GM23248 (cell line): Measurements from ENCODE around the gene KCND3.

ENCODE experiments used
- EZH2 ChIP-seq: fragments of 200-600 bp; sonication (generic); IDR thresholded peaks from 2 replicates; pipeline ENCODE4 v1.6.1; 2018; ENCODE audit warnings: antibody characterized with exemption, mild to moderate bottlenecking; ENCODE audit not compliant: insufficient read depth, poor library complexity, severe bottlenecking
- EZH2phosphoT487 ChIP-seq: fragments of 200-600 bp; sonication (generic); IDR thresholded peaks from 2 replicates; pipeline ENCODE4 v1.6.1; 2018; ENCODE audit warnings: antibody characterized with exemption, moderate library complexity, mild to moderate bottlenecking, low read depth; ENCODE audit not compliant: insufficient read depth

DNA sequence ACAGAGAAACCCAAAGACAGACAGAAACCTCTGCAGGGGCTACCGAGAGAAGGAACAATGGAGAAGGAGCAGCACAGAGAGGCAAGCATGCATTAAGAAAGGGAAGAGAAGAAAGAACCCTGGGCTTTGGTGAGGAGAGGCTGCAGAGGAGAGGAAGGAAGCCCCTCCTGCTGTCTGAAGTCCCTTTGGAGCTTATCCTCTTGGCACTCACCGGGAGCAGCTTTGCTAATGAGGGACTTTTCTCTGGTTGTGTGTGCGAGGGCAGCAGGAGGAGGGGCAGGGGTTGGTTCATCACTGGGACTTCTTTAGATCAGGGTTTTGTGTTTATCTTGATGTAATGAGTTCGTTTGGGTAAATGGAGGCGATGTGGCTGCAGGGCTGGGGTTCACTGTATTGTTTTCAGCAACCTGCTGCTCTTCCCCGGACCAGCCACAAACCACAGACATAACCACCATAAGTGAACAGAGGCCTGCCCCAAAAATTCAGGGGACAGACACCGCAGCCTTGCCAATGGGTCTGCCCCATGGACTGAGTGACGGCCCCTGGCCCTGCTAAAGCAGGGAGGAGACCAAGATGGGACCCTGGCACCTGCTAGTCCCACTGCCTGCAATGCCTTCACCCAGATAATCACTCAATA lies 100.6 kb downstream of the KCND3 start:
- TF ChIP-seq EZH2, result no peak
- TF ChIP-seq EZH2phosphoT487, result no peak
